Chondrocyte (in vitro differentiated cells): ENCODE measurements around the gene MTUS2. TPM values are rescaled to one million over a fixed set of nuclear protein-coding genes. Genes with fewer than 3 reads are reported as not detected.

Experiments used
- DNase-seq: peaks from one replicate; pipeline ENCODE4 v3.0.0; 2021; ENCODE audit warnings: mixed read lengths, low spot score
- H3K27ac Mint-ChIP-seq: one replicate; pipeline ENCODE4 v1.8.0; 2021; ENCODE audit warnings: mild to moderate bottlenecking, moderate library complexity, mixed read lengths; ENCODE audit not compliant: unreplicated experiment
- H3K27me3 Mint-ChIP-seq: 2 replicates; pipeline ENCODE4 v1.8.0; 2021; ENCODE audit warnings: low read depth, mixed read lengths
- H3K36me3 Mint-ChIP-seq: 2 replicates; pipeline ENCODE4 v1.8.0; 2021; ENCODE audit warnings: low read depth, mixed read lengths
- H3K4me1 Mint-ChIP-seq: 2 replicates; pipeline ENCODE4 v1.8.0; 2021; ENCODE audit warnings: low read depth, mild to moderate bottlenecking, mixed read lengths
- H3K4me3 Mint-ChIP-seq: one replicate; pipeline ENCODE4 v1.8.0; 2021; ENCODE audit warnings: mild to moderate bottlenecking, moderate library complexity, mixed read lengths; ENCODE audit not compliant: unreplicated experiment
- H3K9me3 Mint-ChIP-seq: 2 replicates; pipeline ENCODE4 v1.8.0; 2021; ENCODE audit warnings: low read depth, mixed read lengths
- total RNA-seq: library from RNA; stranded (reverse); gene quantifications from 3 replicates; pipeline ENCODE4 v1.2.1, GENCODE V29; 2021
- TF ChIP-seq, protein P1 (sequence below): fragments of 200-600 bp; sonication (generic); IDR thresholded peaks from 2 replicates; pipeline ENCODE4 v1.5.0; 2021; ENCODE audit warnings: antibody characterized with exemption, mild to moderate bottlenecking, moderate library complexity

Gene MTUS2
- total RNA-seq, 1 donor from 2014 or later: 1.2 TPM

DNA sequence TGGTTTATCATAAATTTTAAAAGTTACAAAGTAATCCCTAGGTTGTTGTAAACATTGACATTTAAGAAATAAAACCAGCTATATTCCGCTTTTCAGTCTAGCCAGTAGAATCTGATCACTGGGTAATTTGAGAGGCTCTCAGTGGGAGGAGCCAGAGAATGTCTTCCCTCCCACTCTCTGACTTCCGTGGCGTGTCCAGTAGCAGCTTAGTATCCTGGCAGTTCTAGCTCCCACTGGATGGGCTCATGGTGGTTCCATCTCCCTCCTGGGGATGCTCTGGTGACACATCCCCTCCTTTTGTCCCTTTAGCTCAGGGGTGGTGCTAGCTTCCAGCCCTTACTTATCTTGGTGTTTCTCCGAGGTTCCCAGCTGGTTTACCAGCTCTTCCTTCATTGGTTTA, 34.5 kb downstream of the MTUS2 start:
- Mint-ChIP-seq H3K9me3 (no peaks in the 10 kb centered on the region), H3K27me3 (peaks cover 31% of the 10 kb centered on the region), H3K4me1 (no peaks in the 10 kb centered on the region), H3K4me3 (no peak overlapping the region), H3K27ac (no peak overlapping the region), H3K36me3 (no peaks in the 10 kb centered on the region)
- TF ChIP-seq, protein P1, sequence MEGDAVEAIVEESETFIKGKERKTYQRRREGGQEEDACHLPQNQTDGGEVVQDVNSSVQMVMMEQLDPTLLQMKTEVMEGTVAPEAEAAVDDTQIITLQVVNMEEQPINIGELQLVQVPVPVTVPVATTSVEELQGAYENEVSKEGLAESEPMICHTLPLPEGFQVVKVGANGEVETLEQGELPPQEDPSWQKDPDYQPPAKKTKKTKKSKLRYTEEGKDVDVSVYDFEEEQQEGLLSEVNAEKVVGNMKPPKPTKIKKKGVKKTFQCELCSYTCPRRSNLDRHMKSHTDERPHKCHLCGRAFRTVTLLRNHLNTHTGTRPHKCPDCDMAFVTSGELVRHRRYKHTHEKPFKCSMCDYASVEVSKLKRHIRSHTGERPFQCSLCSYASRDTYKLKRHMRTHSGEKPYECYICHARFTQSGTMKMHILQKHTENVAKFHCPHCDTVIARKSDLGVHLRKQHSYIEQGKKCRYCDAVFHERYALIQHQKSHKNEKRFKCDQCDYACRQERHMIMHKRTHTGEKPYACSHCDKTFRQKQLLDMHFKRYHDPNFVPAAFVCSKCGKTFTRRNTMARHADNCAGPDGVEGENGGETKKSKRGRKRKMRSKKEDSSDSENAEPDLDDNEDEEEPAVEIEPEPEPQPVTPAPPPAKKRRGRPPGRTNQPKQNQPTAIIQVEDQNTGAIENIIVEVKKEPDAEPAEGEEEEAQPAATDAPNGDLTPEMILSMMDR: no peak
- DNase-seq: no peak

DNA sequence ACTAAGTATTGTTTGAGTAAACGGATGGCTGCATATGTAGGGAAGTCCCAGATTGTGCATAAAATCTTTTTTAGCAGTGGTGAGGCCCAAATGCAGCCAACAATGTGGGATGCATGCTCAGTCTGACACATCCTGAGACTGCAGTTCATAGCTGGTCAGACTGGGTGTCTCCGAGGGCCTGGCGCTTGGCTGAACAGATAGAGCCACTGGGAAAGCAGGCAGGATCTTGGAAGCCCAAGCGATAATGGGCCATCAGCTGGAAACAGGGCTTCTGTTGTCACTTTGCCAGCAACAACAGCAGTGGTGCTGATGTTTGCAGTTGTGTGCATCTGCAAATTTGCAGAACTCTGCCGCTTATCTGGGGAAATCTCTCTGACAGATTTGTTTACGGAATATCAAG, 36.1 kb downstream of the MTUS2 start:
- Mint-ChIP-seq H3K9me3 (no peaks in the 10 kb centered on the region), H3K27ac (no peak overlapping the region), H3K36me3 (no peaks in the 10 kb centered on the region), H3K4me3 (no peak overlapping the region), H3K27me3 (peaks cover 21% of the 10 kb centered on the region), H3K4me1 (no peaks in the 10 kb centered on the region)
- DNase-seq: no peak
- TF ChIP-seq, protein P1: no peak

DNA sequence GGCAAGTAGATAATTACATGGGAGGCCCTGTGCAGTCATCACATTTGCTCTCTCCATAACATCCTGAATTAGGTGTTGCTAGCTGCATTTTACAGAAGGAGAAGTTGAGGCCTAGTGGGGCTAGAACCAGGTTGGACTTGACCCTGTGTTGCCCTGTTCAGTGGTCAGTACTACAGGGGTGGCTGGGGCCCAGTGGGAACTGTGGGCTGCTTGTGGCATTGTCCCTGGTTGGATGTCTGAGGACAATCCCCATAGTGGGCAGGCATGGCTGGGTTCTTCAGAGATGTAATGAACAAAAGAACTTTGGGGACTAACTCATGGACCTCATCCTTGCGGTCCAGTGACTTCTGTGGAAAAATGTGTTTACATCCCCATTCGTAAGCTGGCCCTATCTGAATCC, 38.9 kb downstream of the MTUS2 start:
- Mint-ChIP-seq H3K36me3 (no peaks in the 10 kb centered on the region), H3K9me3 (no peaks in the 10 kb centered on the region), H3K27ac (no peak overlapping the region), H3K4me1 (no peaks in the 10 kb centered on the region), H3K4me3 (no peak overlapping the region), H3K27me3 (peaks cover 11% of the 10 kb centered on the region)
- TF ChIP-seq, protein P1: no peak
- no peak for DNase-seq

DNA sequence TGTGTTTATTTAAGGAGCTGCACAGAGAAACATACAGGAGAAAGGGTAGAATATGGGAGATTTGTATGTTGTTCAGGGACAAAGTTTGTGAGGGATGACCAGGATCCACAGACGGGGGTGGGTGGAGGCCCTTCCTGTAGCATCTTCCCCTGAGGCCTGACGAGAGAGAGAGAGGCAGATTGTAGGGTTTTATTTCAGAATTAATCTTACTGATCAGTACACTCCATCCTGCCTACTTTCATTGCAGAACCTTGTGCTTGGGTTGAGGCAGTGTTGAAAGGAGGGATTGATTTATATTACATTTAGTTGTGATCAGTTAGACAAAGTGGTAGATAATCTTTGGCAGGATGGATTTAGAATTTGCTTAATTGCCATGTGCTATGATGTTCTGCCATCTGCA, 39.6 kb downstream of the MTUS2 start:
- DNase-seq: no peak
- no peaks in the 10 kb centered on the region for H3K9me3 Mint-ChIP-seq
- TF ChIP-seq, protein P1: no peak
- H3K36me3 Mint-ChIP-seq: no peaks in the 10 kb centered on the region
- no peak overlapping the region for H3K4me3 Mint-ChIP-seq
- no peak overlapping the region for H3K27ac Mint-ChIP-seq
- H3K4me1 Mint-ChIP-seq: no peaks in the 10 kb centered on the region
- peaks cover 11% of the 10 kb centered on the region for H3K27me3 Mint-ChIP-seq

DNA sequence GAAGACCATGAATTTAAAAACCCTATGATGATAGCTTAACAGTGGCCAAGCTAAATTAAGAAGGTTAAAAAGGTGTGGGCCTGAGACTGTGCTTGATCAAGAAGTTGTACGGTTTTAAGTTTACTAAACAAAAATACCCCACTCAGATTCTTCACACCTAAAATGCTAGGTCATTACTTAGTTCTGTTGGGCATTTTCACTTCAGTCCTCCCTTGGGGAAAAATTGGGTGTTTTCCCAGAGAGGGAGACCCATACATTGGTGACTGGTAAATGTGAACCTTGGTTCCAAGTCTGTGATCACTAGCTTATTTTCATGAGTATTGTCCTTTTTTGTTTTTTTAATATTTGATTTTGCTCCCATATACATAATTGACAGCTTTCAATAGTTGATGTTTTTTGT, 44.4 kb downstream of the MTUS2 start:
- no peak for DNase-seq
- Mint-ChIP-seq H3K36me3 (no peaks in the 10 kb centered on the region), H3K4me1 (no peaks in the 10 kb centered on the region), H3K27ac (no peak overlapping the region), H3K27me3 (peaks cover 16% of the 10 kb centered on the region), H3K9me3 (no peaks in the 10 kb centered on the region), H3K4me3 (no peak overlapping the region)
- TF ChIP-seq, protein P1: no peak
